Activated naive CD8-positive, alpha-beta T cell treated with anti-CD3 and anti-CD28 coated beads, Interleukin-2, amount 10 ng/mL, durations not matched to agents 7 days and 5 days (primary cell): ENCODE results near the gene SLC2A4RG. TPM values are rescaled to one million over a fixed set of nuclear protein-coding genes. Genes with fewer than 3 reads are reported as not detected.

ENCODE experiments used
- ATAC-seq: fragments of 150-1000 bp; cut with Tn5 transposase; one replicate; pipeline ENCODE4 v1.10.0; 2021; ENCODE audit warnings: low read depth, moderate library complexity
- POLR2A ChIA-PET: fragments of 350-600 bp; sonication (Branson Sonifier 250); formaldehyde crosslinking; loops from one replicate; lab custom pipeline; 2021; ENCODE audit warnings: antibody characterized with exemption; lab: Charles Lee
- DNase-seq: peaks from one replicate; pipeline ENCODE4 v3.0.0; 2021
- H3K27ac Mint-ChIP-seq: one replicate; pipeline ENCODE4 v1.8.0; 2022; ENCODE audit warnings: mild to moderate bottlenecking, mixed read lengths
- H3K27me3 Mint-ChIP-seq: one replicate; pipeline ENCODE4 v1.8.0; 2022; ENCODE audit warnings: mild to moderate bottlenecking, moderate library complexity, mixed read lengths
- H3K36me3 Mint-ChIP-seq: one replicate; pipeline ENCODE4 v1.8.0; 2021; ENCODE audit warnings: mild to moderate bottlenecking, mixed read lengths
- H3K4me1 Mint-ChIP-seq: one replicate; pipeline ENCODE4 v1.8.0; 2021; ENCODE audit warnings: mixed read lengths
- H3K4me3 Mint-ChIP-seq: one replicate; pipeline ENCODE4 v1.8.0; 2022; ENCODE audit warnings: mild to moderate bottlenecking, moderate library complexity, mixed read lengths
- H3K9me3 Mint-ChIP-seq: one replicate; pipeline ENCODE4 v1.8.0; 2021; ENCODE audit warnings: mixed read lengths
- total RNA-seq, 2 experiments: library from RNA; stranded (reverse); gene quantifications; one replicate each; pipeline ENCODE4 v1.2.3, GENCODE V29; 2021

Gene SLC2A4RG, protein sequence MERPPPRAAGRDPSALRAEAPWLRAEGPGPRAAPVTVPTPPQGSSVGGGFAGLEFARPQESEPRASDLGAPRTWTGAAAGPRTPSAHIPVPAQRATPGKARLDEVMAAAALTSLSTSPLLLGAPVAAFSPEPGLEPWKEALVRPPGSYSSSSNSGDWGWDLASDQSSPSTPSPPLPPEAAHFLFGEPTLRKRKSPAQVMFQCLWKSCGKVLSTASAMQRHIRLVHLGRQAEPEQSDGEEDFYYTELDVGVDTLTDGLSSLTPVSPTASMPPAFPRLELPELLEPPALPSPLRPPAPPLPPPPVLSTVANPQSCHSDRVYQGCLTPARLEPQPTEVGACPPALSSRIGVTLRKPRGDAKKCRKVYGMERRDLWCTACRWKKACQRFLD
- total RNA-seq = 100 to 1,000 TPM; 128 to 134 TPM

DNA sequence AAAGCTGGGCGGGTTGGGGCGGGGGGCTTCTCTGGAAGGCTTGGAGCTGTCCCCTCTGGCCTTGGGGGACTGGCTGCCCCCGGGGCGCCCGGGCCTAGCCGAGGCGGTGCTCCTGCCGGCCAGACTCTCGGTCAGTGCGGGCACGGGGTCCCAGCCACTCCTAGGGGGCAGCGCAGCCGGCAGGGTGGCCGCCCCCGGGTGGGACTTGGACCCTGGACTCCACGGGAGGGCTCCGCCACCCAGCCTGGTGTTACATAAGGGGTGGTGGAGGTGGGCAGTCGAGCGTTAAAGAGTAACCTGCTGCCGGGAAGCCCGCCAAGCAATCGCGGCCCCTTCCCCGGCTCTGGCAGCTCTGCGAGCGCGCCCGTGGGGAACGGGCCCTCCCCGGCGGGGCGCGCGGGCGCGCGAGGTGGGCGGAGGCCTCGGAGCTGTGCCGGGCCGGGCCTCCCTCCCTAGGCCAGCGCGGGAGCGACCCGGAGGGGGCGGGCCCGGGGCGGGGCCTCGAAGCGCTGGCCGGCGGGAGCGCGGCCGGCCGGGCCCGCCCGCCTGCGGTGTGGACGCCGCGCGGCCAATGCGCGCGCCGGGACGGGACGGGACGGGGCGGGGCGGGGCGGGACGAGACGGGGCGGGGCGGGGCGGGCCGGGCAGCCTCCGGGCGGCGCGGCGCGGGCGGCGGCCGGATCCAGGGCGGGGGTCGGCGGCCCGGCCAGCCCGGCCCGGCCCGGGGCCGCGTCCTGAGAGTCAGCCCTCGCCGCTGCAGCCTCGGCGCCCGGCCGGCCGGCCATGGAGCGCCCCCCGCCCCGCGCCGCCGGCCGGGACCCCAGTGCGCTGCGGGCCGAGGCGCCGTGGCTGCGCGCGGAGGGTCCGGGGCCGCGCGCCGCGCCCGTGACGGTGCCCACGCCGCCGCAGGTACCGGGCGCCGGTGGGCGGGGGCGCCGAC, at the start of gene SLC2A4RG:
SLC2A4RG (plus strand) TSS at position 647 of the 940 bp plus-strand sequence; CDS start at position 784, 137 bp downstream.
- peak; percentile 88 for DNase-seq
- Mint-ChIP-seq H3K27ac (peak within 1 kb of the TSS; percentile 30), H3K4me3 (peak within 1 kb of the TSS; percentile 70), H3K27me3 (no peaks in the 10 kb centered on the region), H3K36me3 (peaks cover 4% of the 10 kb centered on the region), H3K9me3 (no peaks in the 10 kb centered on the region), H3K4me1 (peaks cover 11% of the 10 kb centered on the region)
- peak; percentile 41 for ATAC-seq
- POLR2A ChIA-PET = interaction anchor here (0.6 to 6.4 kb wide), 6 partner anchors 10 to 126 kb away, joined by 3 to 98 read pairs (median 3); partner anchors contain the start of genes ARFRP1, TPD52L2 and ZGPAT

DNA sequence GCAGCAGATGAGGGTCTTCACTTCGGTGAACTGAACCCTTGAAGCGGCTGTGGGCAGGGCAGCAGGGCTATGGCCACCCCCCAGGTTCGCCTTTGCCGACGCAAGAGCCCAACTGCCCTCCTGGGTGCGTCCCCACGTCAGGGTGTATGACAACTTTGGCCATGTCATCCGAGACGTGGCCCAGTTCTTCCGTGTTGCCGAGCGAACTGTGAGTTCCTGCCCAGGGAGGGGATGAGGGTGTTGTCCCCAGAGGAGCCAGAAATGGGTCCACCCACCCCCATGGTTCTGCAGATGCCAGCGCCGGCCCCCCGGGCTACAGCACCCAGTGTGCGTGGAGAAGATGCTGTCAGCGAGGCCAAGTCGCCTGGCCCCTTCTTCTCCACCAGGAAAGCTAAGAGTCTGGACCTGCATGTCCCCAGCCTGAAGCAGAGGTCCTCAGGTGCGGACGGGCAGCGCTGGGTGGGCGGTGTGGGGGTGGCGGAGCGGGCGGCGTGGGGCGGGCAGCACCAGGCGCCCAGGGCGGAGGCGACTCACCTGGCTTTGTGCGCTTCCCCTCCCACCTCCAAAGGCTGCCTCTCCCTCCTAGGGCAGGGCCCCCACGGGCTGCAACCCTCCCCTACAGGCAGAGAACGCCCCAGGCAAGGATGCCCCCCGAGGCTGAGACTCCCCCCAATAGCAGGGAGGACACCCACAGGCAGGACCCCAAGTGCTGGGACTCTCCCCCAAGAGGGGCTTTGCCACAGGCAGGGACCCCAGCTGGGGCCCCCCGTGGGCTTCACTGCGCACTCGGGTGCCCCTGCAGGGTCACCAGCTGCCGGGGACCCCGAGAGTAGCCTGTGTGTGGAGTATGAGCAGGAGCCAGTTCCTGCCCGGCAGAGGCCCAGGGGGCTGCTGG, 49.3 kb upstream of the SLC2A4RG start:
- POLR2A ChIA-PET = no interaction called here
- no peaks in the 10 kb centered on the region for H3K9me3 Mint-ChIP-seq
- no peak overlapping the region for H3K4me3 Mint-ChIP-seq
- H3K27me3 Mint-ChIP-seq = no peaks in the 10 kb centered on the region
- ATAC-seq (no peak), DNase-seq (no peak)
- H3K36me3 Mint-ChIP-seq = peaks cover 5% of the 10 kb centered on the region
- H3K4me1 Mint-ChIP-seq = peaks cover 2% of the 10 kb centered on the region
- no peak overlapping the region for H3K27ac Mint-ChIP-seq

DNA sequence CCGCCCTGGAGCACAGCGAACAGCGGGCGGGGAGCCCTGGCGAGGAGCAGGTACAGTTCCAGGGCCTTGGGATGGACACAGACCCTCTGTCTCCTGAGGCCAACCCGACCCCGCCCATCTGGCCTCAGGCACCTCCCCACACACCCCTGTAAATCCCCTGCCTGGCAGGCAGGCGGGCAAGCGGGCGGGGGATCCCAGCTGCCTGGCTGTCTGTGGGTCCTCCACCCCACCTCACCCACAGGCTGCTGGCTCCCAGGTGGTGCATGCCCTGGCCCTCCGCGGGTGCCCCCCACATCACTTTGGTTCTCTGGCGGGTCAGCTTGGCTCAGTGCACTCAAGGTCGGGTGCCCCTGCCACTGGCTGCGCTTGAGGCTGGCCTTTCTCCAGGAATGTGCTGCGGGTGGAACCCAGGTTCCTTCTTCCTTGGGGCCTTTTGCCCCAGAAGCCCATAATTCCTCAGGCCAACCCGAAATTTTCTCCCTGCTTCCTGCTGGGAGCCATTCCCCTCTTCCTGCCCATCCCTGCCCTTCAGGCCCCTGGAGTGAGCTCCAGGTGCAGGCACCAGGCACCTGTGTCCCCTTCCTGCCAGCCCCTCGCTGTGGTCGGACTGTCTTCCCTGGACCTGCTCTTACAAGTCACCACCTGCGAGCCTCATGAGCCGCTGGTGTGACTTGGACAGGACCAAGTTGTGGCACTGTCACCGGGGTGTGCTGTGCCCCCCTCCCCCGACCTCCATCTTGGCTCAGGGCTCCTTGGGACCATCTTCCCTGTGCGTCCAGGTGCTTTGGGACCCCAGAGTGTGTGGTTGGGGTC, 48.5 kb upstream of the SLC2A4RG start:
- Mint-ChIP-seq H3K27me3 (no peaks in the 10 kb centered on the region), H3K27ac (no peak overlapping the region)
- POLR2A ChIA-PET = no interaction called here

DNA sequence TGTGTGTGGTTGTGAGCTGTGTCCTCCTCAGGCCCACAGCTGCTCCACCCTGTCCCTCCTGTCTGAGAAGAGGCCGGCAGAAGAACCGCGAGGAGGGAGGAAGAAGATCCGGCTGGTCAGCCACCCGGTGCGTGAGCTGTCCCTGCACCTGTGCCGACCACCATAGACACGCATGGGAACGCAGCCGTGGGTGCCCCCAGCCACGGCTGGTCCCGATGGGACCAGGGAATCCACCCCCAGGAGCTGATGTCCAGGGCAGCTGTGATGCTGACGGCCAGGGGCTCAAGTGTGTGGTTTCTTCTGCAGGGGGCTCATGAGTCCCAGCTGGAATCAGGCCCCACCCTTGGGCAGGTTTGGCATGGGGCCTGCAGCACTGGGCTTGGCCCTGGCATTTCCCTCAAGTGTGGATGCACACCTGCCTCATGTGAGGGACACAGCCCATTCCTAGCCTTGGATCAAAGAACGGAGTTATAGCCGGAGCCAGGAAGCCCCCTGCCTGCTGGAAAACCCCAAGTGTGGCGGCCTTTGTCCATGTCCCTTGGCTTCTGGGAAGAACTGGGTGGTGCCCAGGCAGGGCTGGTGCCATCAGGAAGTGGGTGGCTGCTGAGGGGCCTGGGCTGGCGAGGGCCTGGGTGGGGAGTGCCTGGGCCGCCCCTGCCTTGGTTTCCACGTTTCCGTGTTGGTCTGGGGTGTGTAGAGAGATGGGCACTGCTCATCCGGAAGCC, 47.7 kb upstream of the SLC2A4RG start:
- no peak overlapping the region for H3K4me3 Mint-ChIP-seq
- H3K4me1 Mint-ChIP-seq = peaks cover 5% of the 10 kb centered on the region
- H3K27ac Mint-ChIP-seq = no peak overlapping the region
- DNase-seq (no peak), ATAC-seq (no peak)
- H3K27me3 Mint-ChIP-seq = no peaks in the 10 kb centered on the region
- no peaks in the 10 kb centered on the region for H3K9me3 Mint-ChIP-seq
- peaks cover 7% of the 10 kb centered on the region for H3K36me3 Mint-ChIP-seq
- POLR2A ChIA-PET = no interaction called here

More for the DNA sequence above, 48.5 kb upstream of the SLC2A4RG start:
- Mint-ChIP-seq H3K4me3 (no peak overlapping the region), H3K9me3 (no peaks in the 10 kb centered on the region), H3K4me1 (peaks cover 3% of the 10 kb centered on the region), H3K36me3 (peaks cover 6% of the 10 kb centered on the region)
- ATAC-seq = no peak
- DNase-seq = no peak

GRCh38 chr20:63692436-63693082, 47.0 kb upstream of the SLC2A4RG start:
- H3K36me3 Mint-ChIP-seq = peaks cover 7% of the 10 kb centered on the region
- no peak overlapping the region for H3K27ac Mint-ChIP-seq
- H3K27me3 Mint-ChIP-seq = no peaks in the 10 kb centered on the region
- H3K4me1 Mint-ChIP-seq = peaks cover 5% of the 10 kb centered on the region
- POLR2A ChIA-PET = no interaction called here
- H3K4me3 Mint-ChIP-seq = no peak overlapping the region
- DNase-seq = no peak
- ATAC-seq = no peak
- H3K9me3 Mint-ChIP-seq = no peaks in the 10 kb centered on the region

GRCh38 chr20:63693083-63693732, 46.4 kb upstream of the SLC2A4RG start:
- H3K4me3 Mint-ChIP-seq = no peak overlapping the region
- H3K9me3 Mint-ChIP-seq = no peaks in the 10 kb centered on the region
- POLR2A ChIA-PET = no interaction called here
- peaks cover 7% of the 10 kb centered on the region for H3K36me3 Mint-ChIP-seq
- H3K27me3 Mint-ChIP-seq = no peaks in the 10 kb centered on the region
- ATAC-seq (no peak), DNase-seq (no peak)
- no peak overlapping the region for H3K27ac Mint-ChIP-seq
- H3K4me1 Mint-ChIP-seq = peaks cover 5% of the 10 kb centered on the region

DNA sequence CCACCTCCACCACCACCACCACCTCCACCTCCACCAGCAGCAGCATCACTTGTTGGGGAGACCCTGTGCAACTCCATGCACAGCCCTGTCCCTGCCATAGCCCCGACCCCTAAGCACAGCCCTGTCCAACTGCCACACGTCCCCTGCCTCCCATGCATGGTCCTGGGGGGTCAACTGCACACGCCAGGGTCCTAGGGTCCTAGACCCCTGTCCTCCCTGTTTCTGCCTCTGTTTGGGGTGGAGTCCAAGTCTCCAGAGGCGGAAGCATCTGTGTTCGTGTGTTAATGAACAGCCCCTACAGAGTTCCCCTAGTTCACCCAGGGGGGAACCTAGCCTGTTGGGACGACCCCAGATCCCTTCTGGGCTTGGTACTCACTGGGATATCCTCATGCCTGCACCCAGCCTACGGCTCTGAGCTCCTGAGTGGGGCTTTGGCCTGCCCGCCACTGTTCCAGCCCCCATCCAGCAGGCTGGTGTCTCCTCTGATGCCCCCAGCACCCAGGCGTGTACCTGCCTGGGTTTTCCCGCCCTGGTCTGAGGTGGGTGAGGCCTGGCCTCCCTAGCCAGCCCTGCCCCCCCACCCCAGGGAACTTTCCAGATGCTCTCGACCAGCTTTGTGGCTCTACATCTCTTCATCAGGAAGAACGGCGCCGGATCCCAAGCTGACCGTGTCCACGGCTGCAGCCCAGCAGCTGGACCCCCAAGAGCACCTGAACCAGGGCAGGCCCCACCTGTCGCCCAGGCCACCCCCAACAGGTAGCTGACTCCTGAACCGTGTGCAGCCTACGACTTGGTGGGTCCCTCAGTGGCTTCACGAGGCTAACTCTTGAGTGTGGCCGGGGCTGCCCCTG, 45.6 kb upstream of the SLC2A4RG start:
- POLR2A ChIA-PET = no interaction called here
- Mint-ChIP-seq H3K36me3 (peaks cover 7% of the 10 kb centered on the region), H3K4me1 (peaks cover 5% of the 10 kb centered on the region), H3K4me3 (peak overlapping the region; percentile 32), H3K27ac (peak overlapping the region; percentile 89), H3K9me3 (no peaks in the 10 kb centered on the region), H3K27me3 (no peaks in the 10 kb centered on the region)
- ATAC-seq (no peak), DNase-seq (no peak)

DNA sequence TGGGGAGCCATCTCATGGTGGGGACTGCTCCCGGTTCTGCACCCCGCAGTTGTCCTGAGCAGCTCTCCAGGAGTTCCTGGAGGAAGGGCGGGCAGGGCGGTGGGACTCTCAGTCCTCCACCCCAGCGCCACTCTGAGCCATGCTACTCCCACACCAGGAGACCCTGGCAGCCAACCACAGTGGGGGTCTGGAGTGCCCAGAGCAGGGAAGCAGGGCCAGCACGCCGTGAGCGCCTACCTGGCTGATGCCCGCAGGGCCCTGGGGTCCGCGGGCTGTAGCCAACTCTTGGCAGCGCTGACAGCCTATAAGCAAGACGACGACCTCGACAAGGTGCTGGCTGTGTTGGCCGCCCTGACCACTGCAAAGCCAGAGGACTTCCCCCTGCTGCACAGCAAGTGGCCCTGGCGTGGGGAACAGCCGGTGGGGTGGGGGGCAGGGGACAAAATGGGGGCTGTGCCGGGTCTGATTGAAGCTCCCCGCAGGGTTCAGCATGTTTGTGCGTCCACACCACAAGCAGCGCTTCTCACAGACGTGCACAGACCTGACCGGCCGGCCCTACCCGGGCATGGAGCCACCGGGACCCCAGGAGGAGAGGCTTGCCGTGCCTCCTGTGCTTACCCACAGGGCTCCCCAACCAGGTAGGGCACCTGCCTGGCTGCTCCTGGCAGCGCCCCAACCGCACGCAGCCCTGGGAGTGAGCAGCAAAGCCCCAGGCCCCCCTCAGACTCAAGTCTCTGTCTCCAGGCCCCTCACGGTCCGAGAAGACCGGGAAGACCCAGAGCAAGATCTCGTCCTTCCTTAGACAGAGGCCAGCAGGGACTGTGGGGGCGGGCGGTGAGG, 44.8 kb upstream of the SLC2A4RG start:
- H3K36me3 Mint-ChIP-seq = peaks cover 7% of the 10 kb centered on the region
- no peak overlapping the region for H3K4me3 Mint-ChIP-seq
- H3K27me3 Mint-ChIP-seq = no peaks in the 10 kb centered on the region
- H3K9me3 Mint-ChIP-seq = no peaks in the 10 kb centered on the region
- DNase-seq = no peak
- POLR2A ChIA-PET = interaction anchor here (0.9 kb wide), 1 partner anchor 42 kb away, joined by 3 read pairs; the partner anchor contains the start of gene LIME1
- ATAC-seq = no peak
- H3K4me1 Mint-ChIP-seq = peaks cover 5% of the 10 kb centered on the region
- H3K27ac Mint-ChIP-seq = no peak overlapping the region

DNA sequence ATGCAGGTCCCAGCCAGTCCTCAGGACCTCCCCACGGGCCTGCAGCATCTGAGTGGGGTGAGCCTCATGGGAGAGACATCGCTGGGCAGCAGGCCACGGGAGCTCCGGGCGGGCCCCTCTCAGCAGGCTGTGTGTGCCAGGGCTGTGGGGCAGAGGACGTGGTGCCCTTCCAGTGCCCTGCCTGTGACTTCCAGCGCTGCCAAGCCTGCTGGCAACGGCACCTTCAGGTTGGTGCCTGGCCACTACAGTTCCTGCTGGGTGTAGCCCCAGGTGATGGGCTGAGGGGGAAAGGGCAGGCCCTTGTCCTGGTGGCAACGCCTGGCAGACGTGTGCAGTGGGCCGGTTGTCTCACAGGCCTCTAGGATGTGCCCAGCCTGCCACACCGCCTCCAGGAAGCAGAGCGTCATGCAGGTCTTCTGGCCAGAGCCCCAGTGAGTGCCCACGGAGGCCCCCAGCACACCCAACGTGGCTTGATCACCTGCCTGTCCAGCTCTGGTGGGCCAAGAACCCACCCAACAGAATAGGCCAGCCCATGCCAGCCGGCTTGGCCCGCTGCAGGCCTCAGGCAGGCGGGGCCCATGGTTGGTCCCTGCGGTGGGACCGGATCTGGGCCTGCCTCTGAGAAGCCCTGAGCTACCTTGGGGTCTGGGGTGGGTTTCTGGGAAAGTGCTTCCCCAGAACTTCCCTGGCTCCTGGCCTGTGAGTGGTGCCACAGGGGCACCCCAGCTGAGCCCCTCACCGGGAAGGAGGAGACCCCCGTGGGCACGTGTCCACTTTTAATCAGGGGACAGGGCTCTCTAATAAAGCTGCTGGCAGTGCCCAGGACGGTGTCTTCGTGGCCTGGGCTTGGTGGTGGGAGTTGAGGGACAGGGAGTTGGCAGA, 43.9 kb upstream of the SLC2A4RG start:
- H3K4me3 Mint-ChIP-seq = no peak overlapping the region
- DNase-seq = no peak
- ATAC-seq = no peak
- POLR2A ChIA-PET = interaction anchor here (0.9 to 2.6 kb wide), 3 partner anchors 12 to 41 kb away, joined by 3 to 16 read pairs (median 4); partner anchors contain the start of genes ARFRP1, LIME1, RTEL1 and ZGPAT
- H3K27me3 Mint-ChIP-seq = no peaks in the 10 kb centered on the region
- peak overlapping the region; percentile 58 for H3K27ac Mint-ChIP-seq
- H3K9me3 Mint-ChIP-seq = no peaks in the 10 kb centered on the region
- H3K4me1 Mint-ChIP-seq = peaks cover 5% of the 10 kb centered on the region
- H3K36me3 Mint-ChIP-seq = peaks cover 7% of the 10 kb centered on the region
